BE2C (cell line): ENCODE results near the gene FIBCD1.

Experiments
- DNase-seq: peaks from one replicate; pipeline ENCODE4 v3.0.0-alpha.2; 2020
- H3K27me3 ChIP-seq: fragments of 250-450 bp; sonication (Bioruptor Pico); 2 replicates; pipeline ENCODE4 v1.5.1; 2020; ENCODE audit warnings: mild to moderate bottlenecking
- H3K36me3 ChIP-seq: fragments of 250-450 bp; sonication (Bioruptor Pico); 2 replicates; pipeline ENCODE4 v1.5.1; 2020; ENCODE audit warnings: mild to moderate bottlenecking
- H3K4me1 ChIP-seq: fragments of 250-450 bp; sonication (Bioruptor Pico); 2 replicates; pipeline ENCODE4 v1.5.1; 2020
- H3K4me3 ChIP-seq: 2 replicates; pipeline ENCODE4 v1.5.1; 2011; ENCODE audit warnings: low read depth, low read length
- H3K9me3 ChIP-seq: fragments of 250-450 bp; sonication (Bioruptor Pico); 2 replicates; pipeline ENCODE4 v1.5.1; 2020
- TF ChIP-seq, protein P1 (sequence below): IDR thresholded peaks from 2 replicates; pipeline ENCODE4 v1.5.1; 2012; ENCODE audit warnings: mild to moderate bottlenecking, low read depth, low read length

The FIBCD1 gene

DNA sequence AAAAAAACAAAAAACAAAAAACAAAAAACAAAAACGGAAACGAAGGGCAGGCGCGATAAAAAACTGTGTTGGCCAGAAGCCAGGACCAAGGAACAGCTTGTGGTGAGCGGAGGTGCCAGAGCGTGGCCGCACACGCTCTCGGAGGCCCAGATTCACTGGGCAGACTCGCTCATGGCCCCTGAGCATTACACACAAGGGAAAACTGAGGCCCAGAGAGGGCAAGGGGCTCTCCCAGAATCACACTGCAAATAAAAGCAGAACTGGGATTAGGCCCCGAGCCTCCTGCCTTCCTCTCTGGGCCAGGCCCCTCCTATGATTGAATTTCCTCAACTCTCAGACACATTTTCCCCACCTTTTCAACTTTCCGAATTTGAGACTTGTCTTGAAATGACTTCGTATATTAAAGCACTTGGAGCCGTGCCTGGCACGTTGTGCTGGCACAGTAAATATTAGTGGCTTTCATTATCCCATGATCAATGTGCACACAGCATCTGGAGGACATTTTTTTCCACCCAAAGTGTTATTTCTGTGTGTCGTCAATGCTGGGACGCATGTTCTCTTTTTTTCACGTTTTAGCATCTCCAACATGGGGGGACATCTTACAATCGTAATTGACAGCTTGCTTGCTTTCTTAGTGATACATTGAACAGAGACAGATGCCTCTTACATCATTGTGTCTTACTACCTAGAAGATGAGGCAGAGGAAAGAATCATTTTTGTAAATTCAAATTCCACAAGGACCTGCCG lies 7.4 kb downstream of the FIBCD1 start:
- H3K4me1 ChIP-seq: peaks cover 24% of the 10 kb centered on the region
- DNase-seq: peak; percentile 16
- H3K36me3 ChIP-seq: no peaks in the 10 kb centered on the region
- TF ChIP-seq, protein P1, sequence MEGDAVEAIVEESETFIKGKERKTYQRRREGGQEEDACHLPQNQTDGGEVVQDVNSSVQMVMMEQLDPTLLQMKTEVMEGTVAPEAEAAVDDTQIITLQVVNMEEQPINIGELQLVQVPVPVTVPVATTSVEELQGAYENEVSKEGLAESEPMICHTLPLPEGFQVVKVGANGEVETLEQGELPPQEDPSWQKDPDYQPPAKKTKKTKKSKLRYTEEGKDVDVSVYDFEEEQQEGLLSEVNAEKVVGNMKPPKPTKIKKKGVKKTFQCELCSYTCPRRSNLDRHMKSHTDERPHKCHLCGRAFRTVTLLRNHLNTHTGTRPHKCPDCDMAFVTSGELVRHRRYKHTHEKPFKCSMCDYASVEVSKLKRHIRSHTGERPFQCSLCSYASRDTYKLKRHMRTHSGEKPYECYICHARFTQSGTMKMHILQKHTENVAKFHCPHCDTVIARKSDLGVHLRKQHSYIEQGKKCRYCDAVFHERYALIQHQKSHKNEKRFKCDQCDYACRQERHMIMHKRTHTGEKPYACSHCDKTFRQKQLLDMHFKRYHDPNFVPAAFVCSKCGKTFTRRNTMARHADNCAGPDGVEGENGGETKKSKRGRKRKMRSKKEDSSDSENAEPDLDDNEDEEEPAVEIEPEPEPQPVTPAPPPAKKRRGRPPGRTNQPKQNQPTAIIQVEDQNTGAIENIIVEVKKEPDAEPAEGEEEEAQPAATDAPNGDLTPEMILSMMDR: no peak
- no peak overlapping the region for H3K4me3 ChIP-seq
- peaks cover 33% of the 10 kb centered on the region for H3K27me3 ChIP-seq
- no peaks in the 10 kb centered on the region for H3K9me3 ChIP-seq

DNA sequence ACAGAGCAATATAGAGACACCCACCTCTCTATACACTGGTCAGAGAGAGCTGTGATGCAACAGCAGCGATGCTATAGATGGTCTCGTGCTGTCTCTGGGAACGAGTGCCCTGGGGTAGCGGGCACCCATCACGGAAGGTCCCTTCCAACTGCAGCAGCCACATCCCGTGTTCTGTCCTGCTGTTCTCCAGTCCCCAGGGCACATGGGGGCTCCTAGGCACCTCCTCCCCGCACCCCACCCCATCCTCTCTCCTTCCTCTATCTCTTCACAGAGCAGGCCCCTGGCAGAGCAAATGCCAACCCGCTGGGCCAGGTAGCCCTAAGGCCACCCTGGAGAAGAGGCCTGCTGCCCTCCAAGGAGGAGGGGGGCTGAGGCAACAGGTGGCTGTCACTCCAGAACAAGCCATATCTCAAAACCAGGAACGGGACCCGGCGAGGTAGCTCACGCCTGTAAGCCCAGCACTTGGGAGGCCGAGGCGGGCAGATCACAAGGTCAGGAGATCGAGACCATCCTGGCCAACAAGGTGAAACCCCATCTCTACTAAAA lies 8.2 kb downstream of the FIBCD1 start:
- no peaks in the 10 kb centered on the region for H3K9me3 ChIP-seq
- H3K36me3 ChIP-seq: no peaks in the 10 kb centered on the region
- H3K4me1 ChIP-seq: peaks cover 24% of the 10 kb centered on the region
- H3K27me3 ChIP-seq: peaks cover 32% of the 10 kb centered on the region
- H3K4me3 ChIP-seq: no peak overlapping the region
- TF ChIP-seq, protein P1: no peak
- DNase-seq: no peak

DNA sequence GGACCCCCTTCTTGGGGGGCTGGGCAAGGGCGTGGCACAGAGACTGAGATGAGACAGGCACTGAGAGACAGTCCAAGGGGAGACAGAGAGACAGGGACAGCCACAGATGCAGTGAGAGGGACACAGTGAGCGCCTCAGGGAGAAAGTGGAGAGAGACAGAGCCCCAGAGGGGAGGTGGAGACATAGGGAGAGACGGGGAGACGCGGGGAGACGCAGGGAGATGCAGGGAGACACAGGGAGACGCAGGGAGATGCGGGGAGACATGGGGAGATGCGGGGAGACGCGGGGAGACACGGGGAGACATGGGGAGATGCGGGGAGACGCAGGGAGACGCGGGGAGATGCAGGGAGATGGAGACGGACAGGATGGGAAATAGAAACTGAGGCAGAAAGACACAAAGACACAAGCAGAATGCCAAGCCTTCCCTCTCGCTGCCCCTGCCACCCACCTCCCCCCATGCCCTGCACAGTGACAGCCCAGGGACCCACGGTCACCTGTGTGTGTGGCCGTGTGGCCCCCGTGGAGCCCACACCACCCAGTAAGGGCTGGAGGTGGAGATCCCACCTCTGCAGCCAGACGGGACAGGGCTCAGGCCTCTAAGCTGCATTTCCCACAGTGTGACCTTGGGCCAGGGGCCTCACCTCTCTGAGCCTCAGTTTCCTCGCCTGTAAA lies 8.8 kb downstream of the FIBCD1 start:
- Histone ChIP-seq H3K27me3 (peaks cover 26% of the 10 kb centered on the region), H3K9me3 (no peaks in the 10 kb centered on the region), H3K4me1 (peaks cover 24% of the 10 kb centered on the region), H3K36me3 (no peaks in the 10 kb centered on the region), H3K4me3 (no peak overlapping the region)
- no peak for DNase-seq
- TF ChIP-seq, protein P1: no peak

DNA sequence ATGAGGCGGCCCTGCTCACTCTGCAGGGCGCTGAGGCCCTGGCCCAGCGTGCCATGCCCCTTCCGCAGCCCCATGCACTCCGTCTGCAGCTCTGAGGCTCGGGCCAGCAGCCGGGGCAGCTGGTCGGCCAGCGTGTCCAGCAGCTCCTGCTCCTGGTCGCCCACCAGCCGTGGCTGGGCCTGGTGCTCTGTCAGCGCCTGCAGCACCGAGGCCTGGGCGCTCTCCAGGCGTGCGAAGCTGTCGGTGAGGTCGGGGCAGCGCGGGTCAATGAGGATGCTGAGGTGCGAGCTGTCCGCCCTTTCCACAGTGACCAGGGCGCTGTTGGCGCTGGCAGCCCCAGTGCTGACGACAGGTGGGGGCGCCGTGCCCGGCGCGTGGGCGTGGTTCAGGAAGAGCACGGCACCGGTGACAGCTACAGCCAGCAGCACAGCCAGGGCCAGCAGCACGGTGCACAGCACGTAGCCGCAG lies 9.4 kb downstream of the FIBCD1 start:
- Histone ChIP-seq H3K9me3 (no peaks in the 10 kb centered on the region), H3K4me3 (no peak overlapping the region), H3K36me3 (no peaks in the 10 kb centered on the region), H3K4me1 (peaks cover 24% of the 10 kb centered on the region), H3K27me3 (peaks cover 19% of the 10 kb centered on the region)
- DNase-seq: peak; percentile 11
- TF ChIP-seq, protein P1: no peak

DNA sequence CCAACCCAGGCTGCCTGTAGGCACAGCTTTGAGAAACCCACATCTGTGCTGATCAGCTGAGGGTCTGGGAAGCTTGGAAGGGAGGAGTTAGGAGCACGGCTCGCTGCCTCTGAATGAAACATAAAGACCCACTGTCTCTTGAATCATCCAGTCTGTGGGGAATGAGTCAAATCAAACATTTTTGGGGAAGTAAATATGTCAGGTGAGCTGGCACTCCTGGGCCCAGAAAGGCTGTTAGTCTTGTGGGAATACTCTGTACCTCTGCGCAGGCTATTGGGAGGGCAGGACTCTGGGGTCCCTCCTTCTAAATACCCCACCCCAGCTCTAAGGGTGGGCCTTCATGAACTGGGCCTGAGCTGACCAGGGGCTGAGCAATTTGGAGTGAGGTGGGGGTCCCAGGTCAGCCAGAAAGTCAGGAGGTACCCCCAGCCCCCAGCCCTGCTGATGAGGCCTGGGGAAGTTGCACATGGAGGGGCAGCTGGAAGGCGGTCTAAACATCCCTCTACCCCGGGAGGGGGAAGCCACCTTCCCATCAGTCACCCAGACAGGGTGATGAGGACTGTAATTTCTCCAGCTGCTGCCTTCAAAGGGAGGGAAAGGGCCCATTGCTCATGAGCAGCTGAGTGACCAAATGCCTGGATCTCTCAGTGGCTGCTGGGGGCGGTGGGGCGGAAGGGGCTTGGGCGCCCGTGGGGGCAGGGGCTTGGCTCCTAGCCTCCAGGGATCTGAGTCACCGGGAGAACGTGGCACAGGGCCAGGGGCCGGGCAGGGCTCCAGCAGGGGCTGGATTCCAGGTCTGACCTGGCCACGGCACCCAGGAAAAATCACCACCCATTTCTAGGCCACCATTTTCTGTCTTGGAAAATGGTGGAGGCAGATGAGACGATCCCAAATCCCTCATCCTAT lies 10.8 kb downstream of the FIBCD1 start:
- peak; percentile 88 for DNase-seq
- H3K4me3 ChIP-seq: no peak overlapping the region
- no peaks in the 10 kb centered on the region for H3K36me3 ChIP-seq
- H3K9me3 ChIP-seq: no peaks in the 10 kb centered on the region
- H3K27me3 ChIP-seq: peaks cover 7% of the 10 kb centered on the region
- peaks cover 24% of the 10 kb centered on the region for H3K4me1 ChIP-seq
- TF ChIP-seq, protein P1: no peak
